AG09319 (cell line): ENCODE data around the gene MMP2.

Experiments used
- DNase-seq: peaks from one replicate; pipeline ENCODE4 v3.0.0-alpha.2; 2010; ENCODE audit warnings: low read depth; ENCODE audit errors: extremely low read depth
- TF ChIP-seq, protein P1 (sequence below): IDR thresholded peaks from 2 replicates; pipeline ENCODE4 v1.5.1; 2011; ENCODE audit warnings: low read depth, mild to moderate bottlenecking, inconsistent platforms, low read length, moderate library complexity

The MMP2 gene

DNA sequence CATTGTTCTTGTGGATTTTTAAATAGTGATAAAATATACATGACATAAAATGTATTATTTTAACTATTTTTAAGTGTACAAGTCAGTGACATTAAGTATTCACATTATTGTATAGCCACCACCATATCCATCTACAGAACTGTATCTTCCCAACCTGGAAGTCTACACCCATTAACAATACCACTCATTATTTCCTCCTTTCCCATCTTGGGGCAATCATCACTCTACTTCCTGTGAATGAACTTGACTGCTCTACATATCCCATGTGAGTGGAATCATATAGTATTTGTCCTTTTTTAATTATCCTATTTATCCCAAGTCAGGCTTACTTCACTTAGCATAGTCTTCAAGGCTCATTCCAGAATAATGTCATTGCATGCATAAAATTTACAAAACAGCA, 40.7 kb upstream of the MMP2 start:
- TF ChIP-seq, protein P1, sequence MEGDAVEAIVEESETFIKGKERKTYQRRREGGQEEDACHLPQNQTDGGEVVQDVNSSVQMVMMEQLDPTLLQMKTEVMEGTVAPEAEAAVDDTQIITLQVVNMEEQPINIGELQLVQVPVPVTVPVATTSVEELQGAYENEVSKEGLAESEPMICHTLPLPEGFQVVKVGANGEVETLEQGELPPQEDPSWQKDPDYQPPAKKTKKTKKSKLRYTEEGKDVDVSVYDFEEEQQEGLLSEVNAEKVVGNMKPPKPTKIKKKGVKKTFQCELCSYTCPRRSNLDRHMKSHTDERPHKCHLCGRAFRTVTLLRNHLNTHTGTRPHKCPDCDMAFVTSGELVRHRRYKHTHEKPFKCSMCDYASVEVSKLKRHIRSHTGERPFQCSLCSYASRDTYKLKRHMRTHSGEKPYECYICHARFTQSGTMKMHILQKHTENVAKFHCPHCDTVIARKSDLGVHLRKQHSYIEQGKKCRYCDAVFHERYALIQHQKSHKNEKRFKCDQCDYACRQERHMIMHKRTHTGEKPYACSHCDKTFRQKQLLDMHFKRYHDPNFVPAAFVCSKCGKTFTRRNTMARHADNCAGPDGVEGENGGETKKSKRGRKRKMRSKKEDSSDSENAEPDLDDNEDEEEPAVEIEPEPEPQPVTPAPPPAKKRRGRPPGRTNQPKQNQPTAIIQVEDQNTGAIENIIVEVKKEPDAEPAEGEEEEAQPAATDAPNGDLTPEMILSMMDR, result no peak
- DNase-seq, result no peak

DNA sequence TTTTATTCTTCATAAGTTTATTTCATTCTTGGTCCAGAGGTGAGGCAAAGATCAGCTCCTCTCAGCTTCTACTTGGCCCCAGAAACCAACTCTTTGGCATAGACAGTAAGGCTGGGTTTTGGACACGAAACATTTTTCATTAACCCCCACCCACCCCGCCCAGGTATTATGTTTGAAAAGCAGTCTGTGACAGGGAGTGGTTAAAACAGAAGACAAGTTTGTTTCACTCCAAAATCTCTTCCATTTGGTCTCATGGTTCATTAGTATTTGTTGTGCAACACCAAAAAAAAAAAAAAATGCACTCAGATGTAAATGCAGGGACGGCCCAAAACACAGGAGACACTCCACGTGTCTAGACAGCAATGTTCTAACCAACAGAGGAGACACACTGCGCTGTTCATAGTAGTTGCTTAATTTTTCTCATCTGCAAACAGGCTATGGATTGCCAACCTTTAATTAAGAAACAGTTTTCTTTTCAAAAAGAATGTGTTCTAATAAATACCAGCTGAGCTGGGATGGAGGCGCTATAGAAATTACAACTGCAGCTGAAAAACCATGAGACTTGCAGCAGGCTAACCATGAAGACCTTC, 39.8 kb upstream of the MMP2 start:
- no peak for DNase-seq
- TF ChIP-seq, protein P1, result no peak

DNA sequence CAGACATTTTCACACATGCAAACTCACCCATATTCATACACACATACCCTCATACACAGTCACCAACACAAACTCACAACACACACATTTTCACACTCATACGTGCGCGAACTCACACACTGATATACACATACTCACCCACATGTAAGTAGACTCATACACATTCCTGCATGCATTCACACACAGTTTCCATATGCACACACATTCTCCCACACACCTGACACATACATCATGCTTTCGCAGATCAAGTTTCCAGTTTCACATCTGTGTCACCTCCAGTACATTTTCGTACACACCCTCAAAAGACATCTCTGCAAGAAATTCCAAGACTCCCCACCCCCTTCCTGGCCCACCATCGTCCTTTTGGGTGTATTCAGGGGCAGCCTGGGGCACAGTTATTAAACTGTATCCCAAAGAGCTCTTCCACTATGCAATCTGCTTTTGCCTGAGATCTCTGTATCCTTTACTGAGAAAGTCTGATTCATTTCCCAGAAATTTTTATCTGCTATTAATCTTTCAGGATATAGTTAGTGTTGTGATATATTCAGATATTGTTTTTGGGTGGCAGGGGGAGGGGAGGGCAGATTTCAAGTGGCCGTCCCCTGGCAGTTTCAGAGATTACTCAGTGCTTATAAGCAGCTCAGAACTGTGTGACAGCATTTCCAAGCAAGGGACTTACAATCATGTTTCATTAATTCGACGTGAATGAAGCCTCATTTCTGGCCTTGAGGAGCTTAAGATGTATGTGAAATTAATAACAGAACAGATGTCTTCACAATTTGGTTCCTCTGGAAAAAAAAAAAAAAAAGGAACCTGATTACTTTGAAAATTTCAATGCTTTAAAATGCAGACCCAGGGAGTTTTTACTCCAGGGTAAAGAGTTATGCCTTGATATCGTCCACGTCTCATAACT, 35.3 kb upstream of the MMP2 start:
- DNase-seq, result no peak
- TF ChIP-seq, protein P1, result no peak

DNA sequence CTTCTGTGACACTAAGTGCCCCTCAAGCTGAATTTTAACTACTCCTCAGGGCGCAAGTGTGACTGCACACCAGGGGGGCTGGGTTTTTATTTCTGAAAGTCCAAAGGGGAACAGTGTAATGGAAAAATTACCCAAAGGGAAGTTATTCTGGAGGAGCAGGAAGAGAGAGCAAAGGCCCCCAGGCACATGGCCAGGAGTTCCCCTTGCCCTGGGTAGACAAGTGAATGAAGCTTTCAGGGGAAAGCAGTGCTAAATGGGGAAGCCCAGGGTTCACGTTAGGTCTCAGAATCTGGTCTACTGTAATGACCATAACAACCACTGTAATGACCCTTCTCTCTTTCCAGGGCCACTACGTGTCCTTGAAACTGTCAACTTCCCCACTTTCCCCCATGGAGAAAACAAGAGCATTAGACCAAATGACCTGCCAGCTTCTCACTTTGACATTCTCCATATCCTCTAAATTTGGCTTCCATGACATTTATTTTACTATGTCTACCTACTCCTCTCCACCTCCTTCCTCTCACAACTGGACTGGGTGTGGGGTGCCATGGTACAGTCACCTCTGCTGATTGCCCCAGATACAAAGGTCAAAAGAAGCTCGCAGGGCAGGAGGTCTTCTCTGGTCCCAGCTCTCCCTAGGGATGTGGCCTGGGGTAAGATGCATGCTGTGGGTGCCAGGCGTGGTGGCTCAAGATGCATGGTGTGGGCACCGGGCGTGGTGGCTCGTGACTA, 34.1 kb upstream of the MMP2 start:
- TF ChIP-seq, protein P1, result no peak
- no peak for DNase-seq

DNA sequence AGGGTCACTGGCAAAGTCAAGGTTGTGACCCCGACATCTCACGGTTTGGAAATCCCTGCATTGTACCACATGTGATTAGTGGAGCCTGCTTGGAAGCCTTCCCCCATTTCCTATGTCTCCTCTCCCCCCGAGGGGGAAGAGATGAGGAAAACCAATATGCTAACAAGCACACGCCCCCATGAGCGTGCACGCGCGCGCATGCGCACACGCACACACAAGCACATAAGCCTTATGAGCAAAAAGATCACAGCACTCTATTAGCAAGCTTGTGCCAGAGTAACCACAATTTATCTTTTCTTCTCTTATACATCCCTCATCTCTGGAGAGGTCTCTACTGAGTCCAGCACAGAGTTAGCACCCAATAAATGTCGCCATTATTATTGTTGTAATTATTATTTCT, 31.8 kb upstream of the MMP2 start:
- TF ChIP-seq, protein P1, result no peak
- DNase-seq, result no peak

GRCh38 chr16:55452996-55453395, 26.0 kb upstream of the MMP2 start:
- no peak for DNase-seq
- TF ChIP-seq, protein P1, result no peak

DNA sequence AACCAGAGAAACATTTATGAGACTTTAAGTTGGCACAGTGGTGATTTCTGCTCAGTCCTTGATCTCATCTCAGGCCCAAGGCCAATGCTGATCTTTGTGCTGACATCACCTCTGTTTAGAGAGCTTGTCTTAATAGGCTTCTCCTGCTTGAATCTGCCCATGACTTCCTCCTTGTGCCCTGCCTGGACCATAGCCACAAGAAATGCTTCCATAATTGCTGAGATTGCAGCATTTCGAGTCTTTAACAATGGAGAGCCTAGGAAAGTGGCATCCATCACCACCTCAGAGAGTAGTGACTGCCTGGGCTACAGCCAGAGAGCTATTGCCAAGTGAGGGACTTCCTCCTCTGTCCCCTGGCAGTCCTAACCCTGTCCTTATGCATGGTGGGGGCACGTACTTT, 25.1 kb upstream of the MMP2 start:
- TF ChIP-seq, protein P1, result no peak
- no peak for DNase-seq
